GM18507 (cell line): Measurements from ENCODE around the gene EBLN2.
"Not testable (repeated sequence)": the region's sequence is repeated elsewhere in the genome, so short reads cannot be mapped to it uniquely, and the experiment has no call there.

ENCODE experiments used
- DNase-seq: peaks from one replicate; pipeline ENCODE4 v3.0.0; 2011; ENCODE audit warnings: low read depth; ENCODE audit not compliant: insufficient read length; ENCODE audit errors: extremely low spot score
- FAIRE-seq: peaks from 2 replicates; lab custom pipeline; 2011; peaks lifted over from hg19 to GRCh38; lab: Jason Lieb, UNC

EBLN2 gene

GRCh38 chr3:73056014-73056844 is 5.2 kb upstream of the EBLN2 start:
- no peak for DNase-seq

GRCh38 chr3:73056845-73057150 is 4.7 kb upstream of the EBLN2 start:
- DNase-seq, result no peak
- no peak for FAIRE-seq

More at GRCh38 chr3:73056014-73056844, 5.2 kb upstream of the EBLN2 start:
- peak; percentile 70 for FAIRE-seq

GRCh38 chr3:73060302-73060723 is 1.1 kb upstream of the EBLN2 start:
- FAIRE-seq, result no peak
- no peak for DNase-seq

GRCh38 chr3:73066243-73066642 is 4.8 kb downstream of the EBLN2 start:
- FAIRE-seq, result peak; percentile 12
- DNase-seq, result not testable (repeated sequence)

DNA sequence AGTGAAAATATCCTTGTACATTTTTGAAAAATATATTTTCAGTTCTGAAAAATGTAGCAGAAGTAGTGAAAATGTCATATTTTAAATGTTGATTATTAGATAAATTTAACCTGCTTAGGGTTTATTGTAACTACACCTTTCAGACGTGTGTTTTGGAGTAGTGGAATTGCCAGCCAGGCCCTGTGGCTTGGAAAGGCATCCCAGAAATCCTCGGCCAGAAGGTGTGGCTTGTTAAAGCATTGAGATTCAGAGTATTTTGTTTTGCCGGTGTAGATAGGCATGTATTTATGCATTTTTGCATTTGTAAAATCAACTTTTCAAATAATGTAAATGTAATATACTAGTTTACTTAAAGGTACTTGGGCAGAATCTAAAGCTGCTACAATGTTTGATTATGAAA is 7.0 kb downstream of the EBLN2 start:
- FAIRE-seq, result no peak
- no peak for DNase-seq

DNA sequence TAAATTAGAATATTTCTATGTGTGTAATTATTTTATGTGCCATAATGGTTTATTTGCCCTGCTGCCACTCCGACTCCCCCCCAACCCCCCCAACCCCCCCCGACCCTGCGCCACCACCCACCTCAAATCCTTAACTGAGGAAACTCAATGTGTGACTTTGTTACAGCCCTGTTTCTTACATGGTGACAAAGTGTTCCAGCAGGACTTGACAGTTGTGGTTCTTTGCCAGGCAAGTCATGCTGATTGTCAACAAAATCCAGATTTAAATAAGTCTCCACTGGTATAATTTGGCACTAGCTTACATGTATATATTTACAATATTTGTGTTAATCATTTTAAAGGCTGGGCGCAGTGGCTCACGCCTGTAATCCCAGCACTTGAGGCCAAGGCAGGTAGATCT is 7.7 kb downstream of the EBLN2 start:
- DNase-seq (no peak), FAIRE-seq (no peak)

DNA sequence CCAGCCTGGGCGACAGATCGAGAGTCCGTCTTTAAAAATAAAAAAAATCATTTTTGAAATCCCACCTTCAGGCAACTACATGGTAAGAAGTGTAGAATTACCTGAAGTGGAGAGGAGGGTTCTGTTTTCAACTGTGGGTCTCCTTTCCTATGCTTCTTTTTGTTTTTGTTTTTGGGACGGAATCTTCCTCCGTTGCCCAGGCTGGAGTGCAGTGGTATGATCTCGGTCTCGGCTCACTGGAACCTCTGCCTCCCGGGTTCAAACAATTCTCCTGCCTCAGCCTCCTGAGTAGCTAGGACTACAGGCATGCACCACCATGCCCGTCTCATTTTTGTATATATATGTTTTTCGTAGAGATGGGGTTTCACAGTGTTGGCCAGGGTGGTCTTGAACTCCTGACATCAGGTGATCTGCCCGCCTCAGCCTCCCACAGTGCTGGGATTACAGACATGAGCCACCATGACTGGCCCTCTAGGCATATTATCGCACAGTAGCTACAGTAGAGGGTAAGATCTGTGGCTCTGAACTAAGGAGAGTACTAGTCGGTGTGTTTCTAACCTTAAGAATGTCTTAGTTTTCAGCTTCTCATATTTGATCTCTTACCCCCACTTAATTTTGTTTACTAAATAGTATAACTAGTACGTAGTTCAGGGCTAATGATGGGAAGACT is 8.5 kb downstream of the EBLN2 start:
- FAIRE-seq (no peak), DNase-seq (no peak)

DNA sequence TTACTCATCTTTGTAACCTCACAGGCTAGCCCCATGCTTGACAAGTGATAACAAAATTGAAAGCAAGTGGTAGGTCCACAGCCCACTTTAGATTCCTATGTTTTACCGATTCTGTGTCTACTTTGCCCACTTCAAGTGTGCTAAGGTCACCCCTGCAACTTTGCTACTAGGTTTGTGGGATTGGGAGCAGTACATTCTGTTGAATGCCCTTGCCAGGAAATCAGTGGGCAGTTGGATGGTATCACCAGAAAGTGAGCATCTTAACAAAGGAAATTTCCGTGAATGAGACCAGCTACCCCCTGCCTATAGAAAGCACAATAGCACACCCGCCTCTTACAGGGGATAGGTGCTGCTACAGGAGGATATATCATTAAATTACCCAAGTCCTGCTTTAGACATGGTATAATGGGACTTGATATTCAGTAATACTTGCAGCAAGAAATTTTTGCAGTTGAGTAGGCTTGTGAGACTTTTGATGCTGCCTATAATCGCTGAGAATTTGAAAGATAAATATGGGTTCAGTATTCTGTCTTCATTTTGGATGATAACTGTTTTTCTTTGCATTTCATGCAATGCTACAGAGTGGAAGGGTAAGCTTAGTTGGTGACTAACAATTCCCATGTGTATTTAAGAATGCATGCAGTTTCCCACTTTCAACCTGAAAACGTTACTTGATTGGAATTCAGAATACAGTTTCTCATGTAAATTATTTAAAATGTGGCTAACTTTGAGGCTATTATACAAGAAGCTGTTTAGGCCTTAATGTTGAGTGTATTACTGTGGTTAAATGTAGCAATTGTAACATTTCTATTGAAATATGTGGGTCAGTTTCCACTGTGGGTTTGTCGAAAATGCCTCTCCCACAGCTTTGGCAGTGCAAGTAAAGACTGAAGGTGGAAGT is 9.5 kb downstream of the EBLN2 start:
- DNase-seq, result no peak
- FAIRE-seq, result no peak

DNA sequence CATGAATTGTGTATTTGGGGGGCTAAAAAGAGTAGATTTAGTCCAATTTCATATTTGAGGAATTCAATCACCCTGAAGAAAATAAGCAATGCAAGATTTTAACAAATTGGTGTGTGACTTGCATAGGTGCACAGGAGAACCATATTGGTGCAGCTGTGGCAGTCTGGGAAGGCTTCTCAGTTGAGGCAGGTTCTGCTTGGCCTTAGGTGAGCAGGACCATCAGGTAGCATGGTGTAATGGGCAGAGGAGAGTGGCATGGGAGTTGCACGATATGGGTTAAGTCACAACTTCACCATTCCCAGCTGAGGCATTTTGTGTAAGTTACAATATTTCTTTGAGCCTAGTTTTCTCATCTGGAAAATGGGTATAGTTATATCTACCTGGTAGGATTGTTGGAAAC is 10.5 kb downstream of the EBLN2 start:
- no peak for DNase-seq
- FAIRE-seq, result no peak

- DNase-seq (no peak), FAIRE-seq (no peak)
These were observed 11.2 kb downstream of the EBLN2 start for GRCh38 chr3:73072634-73073033.

DNA sequence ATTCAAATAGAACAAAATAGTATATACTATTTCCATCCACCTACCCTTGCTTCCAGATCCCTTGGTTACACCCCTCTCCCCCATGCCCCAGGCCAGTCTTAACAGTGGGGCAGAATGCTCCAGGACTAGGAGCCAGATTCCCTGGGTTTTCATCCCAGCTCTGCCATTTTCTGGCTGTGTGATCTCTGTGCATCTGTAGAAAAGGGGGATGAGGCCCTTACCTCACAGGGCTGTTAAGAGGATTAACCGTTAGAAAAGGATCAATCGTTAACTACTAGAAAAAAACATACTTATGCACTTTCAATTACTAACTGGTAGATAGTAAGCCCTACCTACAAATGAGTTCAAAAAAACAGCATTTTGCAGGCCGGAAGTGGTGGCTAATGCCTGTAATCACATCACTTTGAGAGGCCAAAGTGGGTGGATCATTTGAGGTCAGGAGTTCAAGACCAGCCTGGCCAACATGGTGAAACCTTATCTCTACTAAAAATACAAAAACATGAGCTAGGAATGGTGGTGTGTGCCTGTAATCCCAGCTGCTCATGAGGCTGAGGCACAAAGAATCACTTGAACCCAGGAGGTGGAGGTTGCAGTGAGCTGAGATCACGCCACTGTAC is 11.7 kb downstream of the EBLN2 start:
- no peak for FAIRE-seq

DNA sequence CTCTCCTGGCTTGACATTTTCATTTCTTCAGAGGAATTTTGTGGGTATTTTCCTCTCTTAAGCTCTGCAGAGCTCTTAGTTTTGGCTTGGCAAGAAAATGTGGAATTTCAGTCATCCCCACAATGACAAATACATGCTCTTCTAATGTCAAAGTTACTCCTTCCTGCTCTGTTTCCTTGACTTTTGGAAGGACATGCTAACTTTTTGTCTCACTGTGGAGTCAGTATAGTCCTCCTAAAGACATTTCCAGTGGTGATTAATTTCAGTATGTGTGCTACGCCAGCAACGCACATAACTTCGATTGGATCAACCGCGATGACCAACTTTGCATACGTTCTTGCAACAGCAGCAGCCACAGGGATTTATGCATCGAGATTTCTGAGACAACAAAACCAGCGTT is 13.3 kb downstream of the EBLN2 start:
- DNase-seq (no peak), FAIRE-seq (no peak)

More for the DNA sequence above, 11.7 kb downstream of the EBLN2 start:
- no peak for DNase-seq

DNA sequence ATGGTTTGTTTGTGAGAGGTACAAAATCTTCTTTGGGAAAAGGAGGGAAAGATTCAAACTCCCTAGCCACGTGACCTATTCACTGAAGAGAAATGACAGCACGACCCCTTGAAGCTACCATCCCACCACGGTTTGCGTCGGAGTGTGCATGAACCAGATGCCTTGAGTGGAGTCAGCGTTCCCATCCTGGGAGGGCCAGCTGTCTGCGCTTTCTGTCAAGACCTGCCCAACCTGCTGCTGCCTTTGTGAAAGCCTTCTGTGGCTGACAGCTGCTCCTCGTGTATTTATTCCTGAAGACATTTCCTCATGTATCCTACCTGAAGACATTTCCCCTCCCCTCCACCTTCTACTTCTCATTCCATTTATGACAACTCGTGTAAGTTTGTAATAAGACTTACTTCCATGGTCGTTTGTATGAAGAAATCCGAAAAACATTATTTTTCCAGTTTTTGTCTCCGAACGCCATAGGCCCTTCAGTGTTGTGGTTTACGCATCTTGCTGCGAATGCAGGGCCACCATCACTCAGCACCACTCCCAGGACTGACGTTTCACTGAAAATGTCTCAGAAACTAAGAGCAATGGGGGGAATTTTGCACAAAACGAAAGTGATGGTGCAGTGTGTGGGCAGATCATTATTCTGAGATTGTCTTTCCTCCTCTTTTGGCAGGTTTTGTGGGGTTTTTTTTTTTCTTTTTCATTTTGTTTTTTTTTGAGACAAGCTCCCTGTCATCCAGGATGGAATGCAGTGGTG is 18.9 kb downstream of the EBLN2 start:
- no peak for FAIRE-seq
- no peak for DNase-seq

GRCh38 chr3:73081140-73081539 is 19.7 kb downstream of the EBLN2 start:
- no peak for FAIRE-seq
- DNase-seq, result no peak

GRCh38 chr3:73084170-73084569 is 22.7 kb downstream of the EBLN2 start:
- FAIRE-seq (no peak), DNase-seq (no peak)

GRCh38 chr3:73086071-73086494 is 24.6 kb downstream of the EBLN2 start:
- FAIRE-seq (peak; percentile 93), DNase-seq (no peak)

DNA sequence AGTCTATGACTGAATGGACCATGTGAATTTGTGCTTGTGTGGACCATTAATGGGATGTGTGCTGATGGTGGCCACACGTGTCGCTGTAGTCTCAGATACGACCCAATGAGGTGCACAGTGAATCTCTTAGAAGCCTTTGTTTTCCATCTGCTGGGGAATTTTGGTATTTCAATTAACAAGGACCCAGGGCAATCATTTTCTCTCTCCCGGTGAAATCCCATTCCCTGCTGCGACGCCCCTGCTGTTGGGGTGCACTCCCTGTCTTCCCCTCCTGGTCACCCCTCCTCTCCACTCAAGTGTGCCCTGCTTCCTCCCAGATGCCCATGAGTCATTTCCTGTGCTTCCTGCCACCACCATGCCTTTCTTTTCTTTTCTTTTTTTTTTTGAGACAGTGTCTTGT is 32.7 kb downstream of the EBLN2 start:
- DNase-seq (no peak), FAIRE-seq (no peak)

DNA sequence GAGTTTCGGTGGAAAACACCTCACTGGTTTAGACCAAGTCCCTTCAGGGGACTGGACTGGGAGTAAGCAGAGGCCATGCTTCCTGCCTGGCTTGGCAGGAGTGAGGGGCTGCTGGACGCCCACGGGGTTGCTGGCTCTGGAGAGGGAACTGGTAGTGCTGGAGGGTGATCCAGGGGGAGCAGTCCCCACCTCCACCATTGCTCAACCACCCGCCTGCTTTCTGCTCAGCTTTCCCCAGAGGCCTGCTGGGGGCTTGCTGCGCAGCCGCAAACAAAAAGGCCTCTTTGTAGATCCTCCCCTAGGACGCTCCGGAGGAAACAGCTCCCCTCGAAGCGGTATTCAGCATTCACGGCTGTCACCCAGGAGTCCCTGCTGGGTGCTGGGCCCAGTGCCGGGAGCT is 33.5 kb downstream of the EBLN2 start:
- DNase-seq (no peak), FAIRE-seq (no peak)

DNA sequence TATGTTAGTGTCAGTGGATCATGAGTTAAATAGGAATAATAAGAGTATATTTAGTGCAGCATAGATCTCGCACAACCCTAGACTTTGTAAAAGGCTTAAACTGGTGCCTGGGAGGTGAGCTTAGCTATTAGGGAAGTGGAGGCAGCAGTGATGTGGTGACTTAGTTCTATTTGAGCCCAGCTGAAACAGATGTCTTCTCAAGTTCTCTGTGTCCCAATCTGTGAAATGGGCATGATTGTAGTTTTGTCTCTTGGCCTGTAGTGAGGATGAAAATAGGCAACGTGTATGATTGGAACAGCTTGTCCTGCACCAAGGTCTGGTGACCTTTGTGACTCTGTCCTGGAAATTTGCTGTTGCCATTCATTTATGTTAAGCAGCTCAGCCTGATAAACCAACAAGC is 34.7 kb downstream of the EBLN2 start:
- DNase-seq (no peak), FAIRE-seq (no peak)
